Breast epithelium (tissue), 4 donors: ENCODE data around the gene C1QTNF8. TPM values are rescaled to one million over a fixed set of nuclear protein-coding genes. Genes with fewer than 3 reads are reported as not detected.

ENCODE experiments used
- DNase-seq, 2 donors: peaks; one replicate each; pipeline ENCODE4 v3.0.0-alpha.2; 2019; ENCODE audit warnings: low spot score in 2 of 2
- H3K27ac ChIP-seq, 2 donors: fragments of 200-600 bp; sonication (generic) in 1 of 2; one replicate each; pipeline ENCODE4 v1.5.1; 2016 to 2019; ENCODE audit warnings: mild to moderate bottlenecking in 1 of 2
- H3K27me3 ChIP-seq, 2 donors: fragments of 200-600 bp; sonication (generic) in 1 of 2; one replicate each; pipeline versions ENCODE4 v1.5.1 to v1.6.0; 2017 to 2019; ENCODE audit warnings: control low read depth in 1 of 2, mild to moderate bottlenecking in 1 of 2
- H3K36me3 ChIP-seq: fragments of 200-600 bp; one replicate; pipeline ENCODE4 v1.5.1; 2019
- H3K4me1 ChIP-seq, 2 donors: fragments of 200-600 bp; sonication (generic); one replicate each; pipeline ENCODE4 v1.5.1; 2016 to 2019; ENCODE audit warnings: control low read depth in 1 of 2
- H3K4me3 ChIP-seq, 3 donors: fragments of 200-600 bp; sonication (generic); 1 replicate in 2 of 3; 2 replicates in 1 of 3; pipeline ENCODE4 v1.5.1; 2016 to 2019; ENCODE audit warnings: mild to moderate bottlenecking in 3 of 3, moderate library complexity in 2 of 3
- H3K9me3 ChIP-seq, 2 donors: fragments of 200-600 bp; sonication (generic) in 1 of 2; one replicate each; pipeline ENCODE4 v1.5.1; 2016 to 2019; ENCODE audit warnings: control low read depth in 1 of 2
- CTCF ChIP-seq, 3 donors: fragments of 450-650 bp; IDR thresholded peaks; one replicate each; pipeline ENCODE4 v1.5.1; 2016 to 2017; ENCODE audit warnings: antibody characterized with exemption in 3 of 3, mild to moderate bottlenecking in 3 of 3, moderate library complexity in 3 of 3
- POLR2A ChIP-seq: fragments of 450-650 bp; IDR thresholded peaks from one replicate; pipeline ENCODE4 v1.6.1; 2016; ENCODE audit warnings: antibody characterized with exemption, mild to moderate bottlenecking, moderate library complexity
- POLR2AphosphoS5 ChIP-seq, 3 donors: sonication (generic); formaldehyde crosslinking; IDR thresholded peaks; one replicate each; pipeline ENCODE4 v1.6.1; 2017; ENCODE audit warnings: antibody characterized with exemption in 3 of 3
- intact Hi-C: fragments of 100-400 bp; cut with DNase I; formaldehyde crosslinking; loops from one replicate; pipeline ENCODE4 v1.15.1; 2023; ENCODE audit warnings: low total_unique reads
- total RNA-seq, 3 donors: library from RNA; depleted of rRNA; stranded (reverse); fragments of >200 nt; gene quantifications; one replicate each; pipeline ENCODE4 v1.1.0, GENCODE V29; 2016

C1QTNF8 gene
- total RNA-seq, 3 donors from 2014 or later, result not detected

GRCh38 chr16:1131378-1131994 is 35.4 kb upstream of the C1QTNF8 start:
- intact Hi-C loops, result no loop called here
- no peak for TF ChIP-seq POLR2A
- TF ChIP-seq CTCF (IDR thresholded peaks at IDR 0.05), result no peak
- no peak for TF ChIP-seq POLR2AphosphoS5 (IDR thresholded peaks at IDR 0.05)
- H3K4me3 ChIP-seq, result no peak overlapping the region
- DNase-seq, result no peak
- H3K27ac ChIP-seq, result no peak overlapping the region
- H3K4me1 ChIP-seq, result no peaks in the 10 kb centered on the region
- no peaks in the 10 kb centered on the region for H3K36me3 ChIP-seq
- H3K27me3 ChIP-seq, result peaks cover 0 to 84% of the 10 kb centered on the region in 2 donors
- H3K9me3 ChIP-seq, result no peaks in the 10 kb centered on the region

DNA sequence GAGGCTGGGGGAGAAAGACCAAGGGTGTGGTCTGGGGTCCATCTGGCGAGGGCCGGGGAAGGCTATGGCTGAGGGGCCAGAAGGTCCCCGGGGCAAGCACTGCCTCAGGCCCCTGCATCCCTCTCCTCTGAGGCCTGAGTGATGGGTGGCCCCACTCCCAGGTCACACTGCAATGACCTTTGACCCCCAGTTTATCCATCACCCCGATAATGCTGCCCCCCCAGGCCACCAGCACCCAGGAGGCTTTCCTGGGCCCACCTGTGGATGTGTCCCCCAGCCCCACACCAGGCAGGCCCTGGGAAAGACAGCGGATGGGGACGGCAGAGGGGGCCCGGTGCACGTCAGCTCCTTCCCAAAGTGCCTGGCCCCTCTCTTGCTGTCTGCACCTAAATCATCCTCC is 34.3 kb upstream of the C1QTNF8 start:
- no peak overlapping the region for H3K4me3 ChIP-seq
- no peaks in the 10 kb centered on the region for H3K36me3 ChIP-seq
- TF ChIP-seq POLR2AphosphoS5 (IDR thresholded peaks at IDR 0.05) (no peak), POLR2A (no peak), CTCF (IDR thresholded peaks at IDR 0.05) (no peak)
- no peak overlapping the region for H3K27ac ChIP-seq
- H3K9me3 ChIP-seq, result no peaks in the 10 kb centered on the region
- peaks cover 0 to 86% of the 10 kb centered on the region in 2 donors for H3K27me3 ChIP-seq
- H3K4me1 ChIP-seq, result no peaks in the 10 kb centered on the region
- intact Hi-C loops, result no loop called here
- no peak for DNase-seq

DNA sequence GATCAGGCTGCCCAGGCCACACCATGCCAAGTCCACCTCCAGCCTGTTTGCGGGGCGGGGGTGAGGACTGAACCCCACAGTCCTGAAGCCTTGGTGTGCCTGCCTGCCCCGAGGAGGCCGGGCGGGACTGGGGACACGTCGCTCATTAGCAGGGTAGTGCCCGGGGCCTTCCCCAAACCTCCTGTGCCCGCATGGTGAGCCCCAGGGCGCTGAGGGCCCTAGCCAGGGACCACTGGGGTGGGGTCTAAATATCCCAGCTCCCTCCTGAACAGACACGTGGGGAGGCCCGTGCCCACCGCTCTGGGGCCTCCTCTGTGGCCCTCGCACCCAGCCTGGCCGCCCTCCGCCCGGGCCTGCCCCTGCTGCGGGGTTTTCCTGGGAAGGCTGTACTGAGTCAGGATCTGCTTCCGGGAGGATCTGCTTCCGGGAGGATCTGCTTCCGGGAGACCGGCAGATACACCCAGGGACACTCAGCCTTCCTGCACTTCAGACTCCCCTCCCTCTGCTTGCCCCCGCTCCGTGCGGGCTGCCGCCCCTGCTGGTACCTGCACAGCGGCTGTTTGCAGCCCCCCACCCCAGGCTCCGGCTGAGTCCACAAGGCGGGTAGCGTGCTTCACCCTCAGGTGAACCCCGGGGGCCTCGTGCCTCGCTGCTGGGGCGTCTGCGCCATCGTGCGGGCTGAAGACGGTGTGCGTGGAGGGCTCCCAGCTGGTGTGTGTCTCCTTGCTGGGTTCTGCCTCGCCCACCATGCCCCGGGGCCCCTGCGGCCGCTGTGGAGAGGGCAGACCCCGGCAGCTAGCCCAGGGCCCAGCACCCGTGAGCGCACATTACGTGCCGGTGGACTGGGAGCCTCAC is 33.3 kb upstream of the C1QTNF8 start:
- H3K4me1 ChIP-seq, result no peaks in the 10 kb centered on the region
- no peak overlapping the region for H3K27ac ChIP-seq
- no peaks in the 10 kb centered on the region for H3K9me3 ChIP-seq
- no peak for DNase-seq
- no peak overlapping the region for H3K4me3 ChIP-seq
- peaks cover 0 to 88% of the 10 kb centered on the region in 2 donors for H3K27me3 ChIP-seq
- no peaks in the 10 kb centered on the region for H3K36me3 ChIP-seq
- intact Hi-C loops, result no loop called here
- TF ChIP-seq CTCF (IDR thresholded peaks at IDR 0.05) (no peak), POLR2A (no peak), POLR2AphosphoS5 (IDR thresholded peaks at IDR 0.05) (no peak)

- Histone ChIP-seq H3K27me3 (peaks cover 0 to 88% of the 10 kb centered on the region in 2 donors), H3K4me3 (no peak overlapping the region), H3K27ac (no peak overlapping the region), H3K36me3 (no peaks in the 10 kb centered on the region), H3K9me3 (no peaks in the 10 kb centered on the region), H3K4me1 (no peaks in the 10 kb centered on the region)
- intact Hi-C loops, result no loop called here
- DNase-seq, result no peak
- TF ChIP-seq POLR2A (no peak), POLR2AphosphoS5 (IDR thresholded peaks at IDR 0.05) (no peak), CTCF (IDR thresholded peaks at IDR 0.05) (no peak)
These were observed 32.1 kb upstream of the C1QTNF8 start for GRCh38 chr16:1127971-1128715.
